ENCODE data around the gene CCDC185.

CCDC185 gene

DNA sequence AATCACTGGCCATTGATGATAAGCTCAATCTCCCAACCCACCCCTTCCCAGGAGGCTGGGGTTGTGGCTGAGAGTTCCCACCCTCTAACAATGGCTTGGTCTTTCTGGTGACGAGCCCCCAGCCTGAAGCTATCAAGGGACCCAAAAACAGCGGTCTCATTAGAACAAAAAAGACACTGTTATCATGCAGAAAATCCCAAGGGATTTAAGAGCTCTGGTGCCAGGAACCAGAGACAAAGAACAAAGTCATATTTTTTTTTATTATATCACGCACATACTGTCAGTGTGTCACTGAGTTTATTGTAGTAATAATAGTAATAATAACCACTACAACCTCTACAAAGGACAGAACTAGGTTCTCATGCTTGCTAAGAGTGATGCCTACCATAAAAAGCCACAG, 43.9 kb downstream of the CCDC185 start:
- no peak for DNase-seq (ENCODE audit: low spot score)

DNA sequence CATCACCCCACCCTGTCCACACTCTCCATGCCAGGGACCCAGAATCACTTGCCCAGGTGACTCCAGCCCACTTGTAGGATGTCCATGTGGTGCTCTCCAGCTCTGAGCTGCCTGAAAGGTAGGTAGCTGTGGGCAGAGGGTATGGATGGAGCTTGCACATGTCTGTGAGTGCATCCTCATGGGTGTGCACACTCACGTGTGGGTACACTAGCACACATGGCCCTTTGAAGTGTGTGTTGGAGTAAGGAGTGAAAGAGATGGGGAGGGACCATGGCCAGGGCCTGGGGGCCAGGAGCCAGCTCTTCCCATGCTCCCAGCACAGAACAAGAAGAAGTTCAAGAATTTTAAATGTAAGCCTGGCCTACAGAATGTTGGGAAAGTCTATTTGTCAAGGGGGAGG, 50.2 kb downstream of the CCDC185 start:
- no peak for DNase-seq (ENCODE audit: low spot score)

GRCh38 chr1:223444411-223444810, 51.2 kb downstream of the CCDC185 start:
- DNase-seq (ENCODE audit: low spot score), result no peak

Measured in hepatic stellate cell (primary cell).